Occipital lobe (tissue), 2 donors: ENCODE results near the gene SEBOX. TPM values are rescaled to one million over a fixed set of nuclear protein-coding genes. Genes with fewer than 3 reads are reported as not detected.
A peak's percentile ranks its signal among the peaks of the same experiment; 100 is the strongest.

Experiments
- DNase-seq: peaks from one replicate; lab custom pipeline; 2025; lab: John Stamatoyannopoulos, UW
- total RNA-seq: library from RNA; depleted of rRNA; stranded (reverse); fragments of >200 nt; gene quantifications from one replicate; pipeline ENCODE4 v1.2.3, GENCODE V29; 2014

SEBOX gene
- total RNA-seq, 1 donor from 2014 or later: not detected

GRCh38 chr17:28320215-28321061, 44.6 kb downstream of the SEBOX start:
- DNase-seq: no peak

GRCh38 chr17:28319598-28319935, 45.4 kb downstream of the SEBOX start:
- no peak for DNase-seq

GRCh38 chr17:28318759-28319597, 46.0 kb downstream of the SEBOX start, which contains the start of gene TMEM97:
Gene TMEM97 (plus strand): TSS chr17:28319200. CDS start chr17:28319240, 40 bp downstream.
- peak; percentile 96 for DNase-seq

GRCh38 chr17:28317966-28318758, 46.8 kb downstream of the SEBOX start:
- no peak for DNase-seq

- DNase-seq: no peak
Measured at GRCh38 chr17:28317099-28317965, 47.7 kb downstream of the SEBOX start.

GRCh38 chr17:28315846-28316705, 48.9 kb downstream of the SEBOX start:
- DNase-seq: no peak

- no peak for DNase-seq
Measured at GRCh38 chr17:28313841-28314240, 51.2 kb downstream of the SEBOX start.

Other genes starting within 250 kb of the SEBOX start
- gene TMEM97, start 46.0 kb downstream of the SEBOX start, total RNA-seq: 24.6 TPM
- 29.6 TPM for gene IFT20, start 29.7 kb downstream of the SEBOX start, total RNA-seq
- 25.9 TPM for gene TNFAIP1, start 29.4 kb downstream of the SEBOX start, total RNA-seq
- 39.6 TPM for gene POLDIP2, start 7.7 kb downstream of the SEBOX start, total RNA-seq
- gene VTN, start 5.1 kb upstream of the SEBOX start, total RNA-seq: 0.31 TPM
- gene SARM1, start 6.5 kb upstream of the SEBOX start, total RNA-seq: 17.8 TPM
- 21.1 TPM for gene SLC46A1, start 41.0 kb upstream of the SEBOX start, total RNA-seq
- gene SLC13A2, start 108.4 kb upstream of the SEBOX start, total RNA-seq: not detected
- not detected for gene FOXN1, start 141.1 kb upstream of the SEBOX start, total RNA-seq
- gene UNC119, start 187.4 kb upstream of the SEBOX start, total RNA-seq: 31.5 TPM
- gene PIGS, start 206.3 kb upstream of the SEBOX start, total RNA-seq: 12.8 TPM
- 78.1 TPM for gene ALDOC, start 211.7 kb upstream of the SEBOX start, total RNA-seq
- gene SPAG5, start 233.8 kb upstream of the SEBOX start, total RNA-seq: 4.7 TPM
- gene RSKR, start 249.0 kb upstream of the SEBOX start, total RNA-seq: 16.5 TPM